Right hindlimb (tissue), 1 donor: ENCODE results near the gene CNR2.
A peak's percentile ranks its signal among the peaks of the same experiment; 100 is the strongest.
"Not testable (repeated sequence)": the region's sequence is repeated elsewhere in the genome, so short reads cannot be mapped to it uniquely, and the experiment has no call there.

ENCODE experiments used
- DNase-seq: peaks from one replicate; pipeline ENCODE4 v3.0.0-alpha.2; 2018

Gene CNR2

DNA sequence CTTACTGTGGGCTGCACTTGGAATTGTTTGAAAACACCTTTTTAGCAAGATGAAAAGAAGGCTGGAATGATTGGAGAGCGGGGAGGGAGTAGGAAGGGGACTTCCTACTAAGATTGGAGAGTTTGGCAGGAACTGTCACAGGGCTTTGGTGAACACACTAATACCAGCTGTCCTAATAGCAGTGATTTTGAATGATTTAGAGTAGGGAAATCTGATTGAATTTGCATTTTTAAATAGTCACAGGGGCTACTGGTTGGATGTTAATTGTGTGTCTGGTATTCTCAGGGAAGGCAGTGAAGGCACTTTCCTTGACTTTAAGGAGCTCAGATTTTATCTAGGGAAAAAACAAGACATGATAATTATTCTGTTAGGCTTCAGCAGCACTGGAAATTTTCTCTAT is 85.4 kb downstream of the CNR2 start:
- DNase-seq = no peak

DNA sequence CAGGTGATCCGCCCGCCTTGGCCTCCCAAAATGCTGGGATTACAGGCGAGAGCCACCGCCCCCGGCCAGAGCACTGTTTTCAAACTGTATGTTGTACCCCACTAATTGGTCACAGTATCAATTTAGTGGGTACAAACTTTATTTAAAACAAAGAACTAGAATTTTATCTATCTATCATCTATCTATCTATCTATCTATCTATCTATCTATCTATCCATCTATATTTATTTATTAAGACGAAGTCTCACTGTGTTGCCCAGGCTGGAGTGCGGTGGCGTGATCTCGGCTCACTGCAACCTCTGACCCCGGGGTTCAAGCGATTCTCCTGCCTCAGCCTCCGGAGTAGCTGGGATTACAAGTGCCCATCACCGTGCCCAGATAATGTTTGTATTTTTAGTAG is 86.6 kb downstream of the CNR2 start:
- not testable (repeated sequence) for DNase-seq

DNA sequence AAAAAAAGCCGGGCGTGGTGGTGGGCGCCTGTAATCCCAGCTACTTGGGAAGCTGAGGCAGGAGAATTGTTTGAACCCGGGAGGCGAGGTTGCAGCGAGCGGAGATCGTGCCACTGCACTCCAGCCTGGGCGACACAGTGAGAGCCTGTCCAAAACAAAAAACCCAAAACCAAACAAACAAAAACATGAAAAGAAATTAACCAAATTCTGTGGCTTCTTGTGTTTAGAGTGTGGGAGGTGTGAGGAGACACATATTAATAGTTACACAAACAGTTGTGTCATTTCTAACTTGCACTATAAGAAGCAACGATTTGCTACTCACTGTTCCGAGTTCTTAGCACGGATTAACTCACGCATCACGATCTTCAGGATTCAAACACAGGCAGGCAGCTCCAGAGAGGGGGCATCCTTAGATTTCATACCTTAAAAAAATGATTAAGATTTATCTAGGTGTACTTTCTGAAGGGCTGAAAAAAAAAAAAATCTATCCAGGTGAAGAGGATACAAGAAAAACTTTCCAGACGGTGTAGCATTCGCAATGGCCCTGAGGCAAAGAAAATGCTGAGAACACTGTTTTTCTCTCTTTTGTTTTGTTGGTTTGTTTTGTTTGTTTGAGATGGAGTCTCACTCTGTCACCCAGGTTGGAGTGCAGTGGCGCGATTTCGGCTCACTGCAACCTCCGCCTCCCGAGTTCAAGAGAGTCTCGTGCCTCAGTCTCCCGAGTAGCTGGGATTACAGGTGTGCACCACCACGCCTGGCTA is 87.2 kb downstream of the CNR2 start:
- no peak for DNase-seq

DNA sequence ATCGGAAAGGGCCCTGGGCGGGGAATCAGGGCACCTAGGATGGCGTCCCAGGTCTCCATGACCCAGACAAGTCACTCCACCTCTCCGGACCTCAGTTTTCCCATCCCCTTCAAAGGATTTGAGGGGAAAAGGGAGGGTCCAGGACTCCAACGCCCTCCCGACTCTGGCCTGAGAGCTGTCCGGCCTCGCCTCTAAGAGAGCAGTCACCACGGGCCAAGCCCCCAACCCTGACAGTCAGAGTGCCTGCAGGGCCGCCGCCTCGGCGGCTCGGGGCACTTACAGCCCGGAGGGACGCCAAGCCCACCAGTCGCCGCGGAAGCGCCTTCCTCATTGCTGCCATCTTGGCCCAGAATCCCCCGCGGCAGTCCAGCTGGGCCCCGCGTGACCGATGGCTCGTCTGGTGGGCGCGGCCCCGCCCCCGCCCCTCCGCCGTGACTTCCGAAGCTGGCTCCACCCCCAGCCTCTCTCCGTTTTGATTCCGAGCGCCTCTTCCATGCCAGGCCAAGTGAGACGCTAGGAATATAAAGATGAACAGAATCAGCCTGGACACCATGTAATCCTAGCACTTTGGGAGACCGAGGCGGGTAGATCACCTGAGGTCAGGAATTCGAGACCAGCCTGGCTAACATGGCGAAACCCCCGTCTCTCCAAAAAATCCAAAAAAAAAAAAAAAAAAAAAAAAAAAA is 87.9 kb downstream of the CNR2 start, which contains the start of gene HMGCL:
Gene HMGCL (minus strand): TSS at position 354 of the 686 bp plus-strand sequence. CDS start 14 bp downstream, at position 340.
- DNase-seq = peak; percentile 96

DNA sequence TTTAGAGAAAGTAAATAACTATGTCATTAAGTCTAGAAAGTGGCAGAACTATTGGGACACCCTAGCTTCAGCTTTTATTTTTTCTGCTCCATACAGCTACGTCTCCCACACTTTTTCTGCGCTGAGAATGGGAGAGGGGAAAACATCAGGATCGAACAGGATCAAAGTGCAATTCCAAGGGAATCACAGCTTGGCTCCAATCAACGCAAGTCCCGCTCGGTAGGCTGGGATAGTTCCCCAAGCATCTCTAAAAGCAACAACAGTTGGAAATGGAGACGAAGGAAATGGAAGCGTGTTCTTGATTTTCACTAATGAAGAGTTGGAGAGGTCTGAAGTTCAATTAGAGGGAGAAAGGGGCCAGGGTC is 88.5 kb downstream of the CNR2 start:
- no peak for DNase-seq

DNA sequence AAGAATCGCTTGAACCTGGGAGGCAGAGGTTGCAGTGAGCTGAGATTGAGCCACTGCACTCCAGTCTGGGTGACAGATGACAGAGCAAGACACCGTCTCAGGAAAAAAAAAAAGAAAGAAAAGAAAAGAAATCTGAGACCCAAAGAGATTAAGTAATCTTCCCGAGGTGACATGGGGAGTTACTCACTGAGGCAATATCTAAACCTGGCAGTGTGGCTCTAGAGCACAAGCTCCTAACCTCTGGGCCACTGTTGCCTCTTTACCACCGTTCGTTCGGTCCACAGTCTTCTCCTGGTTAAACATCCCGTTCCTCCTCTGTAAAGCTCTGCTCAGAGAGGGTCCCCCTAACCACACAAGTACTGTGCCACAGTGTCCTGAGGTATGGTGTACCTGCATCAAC is 89.4 kb downstream of the CNR2 start:
- no peak for DNase-seq
